Fibroblast of skin of left quadriceps (primary cell): ENCODE measurements around the gene SLFN5.
"Not testable (repeated sequence)": the region's sequence is repeated elsewhere in the genome, so short reads cannot be mapped to it uniquely, and the experiment has no call there.

ENCODE experiments used
- DNase-seq, 2 experiments: peaks; one replicate each; pipeline ENCODE4 v3.0.0-alpha.2; 2013; ENCODE audit warnings: low read depth in 2 of 2

Gene SLFN5

GRCh38 chr17:35242158-35242804 is 591 bp upstream of the SLFN5 start:
- DNase-seq: peak in 1 of 2 experiments; percentile 3

- DNase-seq: peak; percentile 26 to 29
Observed at GRCh38 chr17:35243561-35244340, 879 bp downstream of the SLFN5 start.

- DNase-seq: peak; percentile 73 to 79
Observed at GRCh38 chr17:35244341-35245195, 1.7 kb downstream of the SLFN5 start.

GRCh38 chr17:35245196-35245486 is 2.3 kb downstream of the SLFN5 start:
- peak; percentile 78 to 80 for DNase-seq

GRCh38 chr17:35252651-35253050 is 9.8 kb downstream of the SLFN5 start:
- no peak for DNase-seq

- DNase-seq: peak; percentile 85 to 87
Observed at GRCh38 chr17:35254107-35254773, 11.4 kb downstream of the SLFN5 start.

GRCh38 chr17:35255316-35255715 is 12.4 kb downstream of the SLFN5 start:
- no peak for DNase-seq

- DNase-seq: no peak
Observed at GRCh38 chr17:35256629-35257028, 13.8 kb downstream of the SLFN5 start.

GRCh38 chr17:35257208-35257659 is 14.4 kb downstream of the SLFN5 start:
- DNase-seq: peak; percentile 10 to 11

- DNase-seq: no peak
Observed at GRCh38 chr17:35259001-35259400, 16.1 kb downstream of the SLFN5 start.

GRCh38 chr17:35265071-35265470 is 22.2 kb downstream of the SLFN5 start:
- no peak for DNase-seq

- no peak for DNase-seq
Observed at GRCh38 chr17:35265566-35266141, 22.8 kb downstream of the SLFN5 start.

GRCh38 chr17:35274167-35275066 is 31.5 kb downstream of the SLFN5 start:
- not testable (repeated sequence) for DNase-seq

- DNase-seq: not testable (repeated sequence)
Observed at GRCh38 chr17:35278454-35278853, 35.6 kb downstream of the SLFN5 start.

GRCh38 chr17:35278876-35279275 is 36.0 kb downstream of the SLFN5 start:
- DNase-seq: not testable (repeated sequence)

GRCh38 chr17:35283767-35284166 is 40.9 kb downstream of the SLFN5 start:
- no peak for DNase-seq

- DNase-seq: no peak
Observed at GRCh38 chr17:35284955-35285354, 42.1 kb downstream of the SLFN5 start.

- no peak for DNase-seq
Observed at GRCh38 chr17:35286120-35286781, 43.4 kb downstream of the SLFN5 start.

GRCh38 chr17:35287286-35287811 is 44.5 kb downstream of the SLFN5 start:
- DNase-seq: no peak

GRCh38 chr17:35289222-35289621 is 46.4 kb downstream of the SLFN5 start:
- no peak for DNase-seq
